Tibial nerve (tissue), 4 donors: ENCODE data around the gene CORO2B. TPM values are rescaled to one million over a fixed set of nuclear protein-coding genes. Genes with fewer than 3 reads are reported as not detected.

Experiments used
- DNase-seq, 2 donors: peaks; one replicate each; pipeline ENCODE4 v3.0.0-alpha.2; 2019; ENCODE audit warnings: low spot score in 2 of 2
- H3K27ac ChIP-seq, 4 donors: fragments of 200-600 bp; sonication (generic) in 3 of 4; one replicate each; pipeline ENCODE4 v1.5.1; 2017 to 2019; ENCODE audit warnings: mild to moderate bottlenecking in 1 of 4
- H3K27me3 ChIP-seq, 2 donors: fragments of 200-600 bp; sonication (generic) in 1 of 2; one replicate each; pipeline versions ENCODE4 v1.5.1 to v1.6.0; 2017 to 2019
- H3K36me3 ChIP-seq, 3 donors: fragments of 200-600 bp; sonication (generic); one replicate each; pipeline ENCODE4 v1.5.1; 2018 to 2019
- H3K4me1 ChIP-seq, 4 donors: fragments of 200-600 bp; sonication (generic) in 3 of 4; one replicate each; pipeline ENCODE4 v1.5.1; 2017 to 2019
- H3K4me3 ChIP-seq, 4 donors: fragments of 200-600 bp; sonication (generic) in 3 of 4; one replicate each; pipeline ENCODE4 v1.5.1; 2017 to 2019; ENCODE audit warnings: mild to moderate bottlenecking in 1 of 4, moderate library complexity in 1 of 4
- H3K9me3 ChIP-seq, 4 donors: fragments of 200-600 bp; sonication (generic) in 3 of 4; one replicate each; pipeline ENCODE4 v1.5.1; 2017 to 2019
- EP300 ChIP-seq, 2 donors: sonication (generic); formaldehyde crosslinking; IDR thresholded peaks; one replicate each; pipeline ENCODE4 v1.6.1; 2017; ENCODE audit warnings: antibody characterized with exemption in 2 of 2, mild to moderate bottlenecking in 1 of 2
- POLR2A ChIP-seq, 2 donors: fragments of 450-650 bp; IDR thresholded peaks; one replicate each; pipeline ENCODE4 v1.6.1; 2017; ENCODE audit warnings: antibody characterized with exemption in 2 of 2, mild to moderate bottlenecking in 2 of 2, moderate library complexity in 2 of 2
- WGBS, 2 donors: methylation state at CpG; one replicate each; pipeline ENCODE4 v1.1.5; 2018; 5-methylcytosine and 5-hydroxymethylcytosine counted together
- total RNA-seq, 4 donors: library from RNA; depleted of rRNA; stranded (reverse); fragments of >200 nt; gene quantifications; one replicate each; pipeline ENCODE4 v1.1.0, GENCODE V29; 2016
- TF ChIP-seq, protein P1 (sequence below), 5 experiments: fragments of 200-600 bp in 3 of 5; fragments of 450-650 bp in 2 of 5; sonication (generic) in 3 of 5; IDR thresholded peaks; one replicate each; pipeline ENCODE4 v1.5.1; 2016 to 2019; ENCODE audit warnings: antibody characterized with exemption in 5 of 5, mild to moderate bottlenecking in 3 of 5, moderate library complexity in 2 of 5

CORO2B gene
- total RNA-seq, 4 donors from 2014 or later: 6.3 to 12.6 (median 9.6) TPM

GRCh38 chr15:68712886-68713285 lies 134.1 kb downstream of the CORO2B start:
- WGBS, 2 donors: 88 to 95% methylated on average over 4 of the region's 4 CpGs
- no peaks in the 10 kb centered on the region for H3K27me3 ChIP-seq
- H3K36me3 ChIP-seq: peaks cover 0 to 64% (median 0%) of the 10 kb centered on the region in 3 donors
- DNase-seq: no peak
- no peak overlapping the region for H3K27ac ChIP-seq
- no peak overlapping the region for H3K4me3 ChIP-seq
- no peaks in the 10 kb centered on the region for H3K4me1 ChIP-seq
- TF ChIP-seq EP300 (IDR thresholded peaks at IDR 0.05): no peak
- TF ChIP-seq, protein P1, sequence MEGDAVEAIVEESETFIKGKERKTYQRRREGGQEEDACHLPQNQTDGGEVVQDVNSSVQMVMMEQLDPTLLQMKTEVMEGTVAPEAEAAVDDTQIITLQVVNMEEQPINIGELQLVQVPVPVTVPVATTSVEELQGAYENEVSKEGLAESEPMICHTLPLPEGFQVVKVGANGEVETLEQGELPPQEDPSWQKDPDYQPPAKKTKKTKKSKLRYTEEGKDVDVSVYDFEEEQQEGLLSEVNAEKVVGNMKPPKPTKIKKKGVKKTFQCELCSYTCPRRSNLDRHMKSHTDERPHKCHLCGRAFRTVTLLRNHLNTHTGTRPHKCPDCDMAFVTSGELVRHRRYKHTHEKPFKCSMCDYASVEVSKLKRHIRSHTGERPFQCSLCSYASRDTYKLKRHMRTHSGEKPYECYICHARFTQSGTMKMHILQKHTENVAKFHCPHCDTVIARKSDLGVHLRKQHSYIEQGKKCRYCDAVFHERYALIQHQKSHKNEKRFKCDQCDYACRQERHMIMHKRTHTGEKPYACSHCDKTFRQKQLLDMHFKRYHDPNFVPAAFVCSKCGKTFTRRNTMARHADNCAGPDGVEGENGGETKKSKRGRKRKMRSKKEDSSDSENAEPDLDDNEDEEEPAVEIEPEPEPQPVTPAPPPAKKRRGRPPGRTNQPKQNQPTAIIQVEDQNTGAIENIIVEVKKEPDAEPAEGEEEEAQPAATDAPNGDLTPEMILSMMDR (IDR thresholded peaks at IDR 0.05): no peak
- TF ChIP-seq POLR2A (IDR thresholded peaks at IDR 0.05): no peak
- H3K9me3 ChIP-seq: no peaks in the 10 kb centered on the region

- Histone ChIP-seq H3K27ac (no peak overlapping the region), H3K4me3 (no peak overlapping the region), H3K27me3 (no peaks in the 10 kb centered on the region), H3K9me3 (no peaks in the 10 kb centered on the region), H3K4me1 (no peaks in the 10 kb centered on the region), H3K36me3 (peaks cover 0 to 64% (median 0%) of the 10 kb centered on the region in 3 donors)
- no peak for DNase-seq
- 72 to 89% methylated on average over 9 of the region's 9 CpGs for WGBS, 2 donors
- TF ChIP-seq, protein P1 (IDR thresholded peaks at IDR 0.05): no peak
- TF ChIP-seq POLR2A (IDR thresholded peaks at IDR 0.05) (no peak), EP300 (IDR thresholded peaks at IDR 0.05) (no peak)
Observed at GRCh38 chr15:68713874-68714273, 135.1 kb downstream of the CORO2B start.

- Histone ChIP-seq H3K9me3 (no peaks in the 10 kb centered on the region), H3K4me3 (no peak overlapping the region), H3K36me3 (peaks cover 0 to 76% (median 0%) of the 10 kb centered on the region in 3 donors), H3K27ac (no peak overlapping the region), H3K4me1 (no peaks in the 10 kb centered on the region), H3K27me3 (no peaks in the 10 kb centered on the region)
- DNase-seq: no peak
- WGBS, 2 donors: 92 to 93% methylated on average over 3 to 5 of the region's 8 CpGs
- TF ChIP-seq EP300 (IDR thresholded peaks at IDR 0.05) (no peak), POLR2A (IDR thresholded peaks at IDR 0.05) (no peak)
- TF ChIP-seq, protein P1 (IDR thresholded peaks at IDR 0.05): no peak
Observed at GRCh38 chr15:68715111-68715510, 136.3 kb downstream of the CORO2B start.

GRCh38 chr15:68717951-68718350 lies 139.2 kb downstream of the CORO2B start:
- no peak overlapping the region for H3K27ac ChIP-seq
- no peaks in the 10 kb centered on the region for H3K9me3 ChIP-seq
- no peak for DNase-seq
- no peaks in the 10 kb centered on the region for H3K27me3 ChIP-seq
- TF ChIP-seq, protein P1 (IDR thresholded peaks at IDR 0.05): no peak
- TF ChIP-seq EP300 (IDR thresholded peaks at IDR 0.05) (no peak), POLR2A (IDR thresholded peaks at IDR 0.05) (no peak)
- H3K4me3 ChIP-seq: no peak overlapping the region
- WGBS, 2 donors: 59 to 68% methylated on average over 2 to 3 of the region's 3 CpGs
- H3K36me3 ChIP-seq: peaks cover 0 to 57% (median 0%) of the 10 kb centered on the region in 3 donors
- H3K4me1 ChIP-seq: no peaks in the 10 kb centered on the region

DNA sequence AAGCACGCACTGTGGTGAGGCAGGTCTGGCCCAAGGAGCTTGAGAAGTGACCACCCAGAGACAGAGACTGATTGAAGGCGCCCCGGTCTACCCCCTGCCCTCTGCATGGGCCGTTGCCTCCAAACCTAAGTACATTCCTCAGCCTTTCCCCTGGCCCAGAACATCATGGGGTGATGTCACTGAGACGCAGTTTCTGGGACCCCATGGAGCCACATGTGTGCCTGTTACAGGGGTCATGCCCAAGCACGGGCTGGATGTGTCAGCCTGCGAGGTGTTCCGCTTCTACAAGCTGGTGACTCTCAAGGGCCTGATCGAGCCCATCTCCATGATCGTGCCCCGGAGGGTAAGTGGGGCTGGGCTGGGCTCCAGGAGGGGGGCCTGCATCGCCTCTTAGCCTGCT lies 139.7 kb downstream of the CORO2B start:
- TF ChIP-seq POLR2A (IDR thresholded peaks at IDR 0.05) (no peak), EP300 (IDR thresholded peaks at IDR 0.05) (no peak)
- TF ChIP-seq, protein P1 (IDR thresholded peaks at IDR 0.05): no peak
- Histone ChIP-seq H3K27me3 (no peaks in the 10 kb centered on the region), H3K27ac (no peak overlapping the region), H3K4me3 (no peak overlapping the region), H3K9me3 (no peaks in the 10 kb centered on the region), H3K4me1 (no peaks in the 10 kb centered on the region), H3K36me3 (peaks cover 0 to 52% (median 0%) of the 10 kb centered on the region in 3 donors)
- no peak for DNase-seq
- WGBS, 2 donors: 83 to 94% methylated on average over 11 to 12 of the region's 12 CpGs
